H1 (cell line): Measurements from ENCODE around the gene DNER. TPM values are rescaled to one million over a fixed set of nuclear protein-coding genes. Genes with fewer than 3 reads are reported as not detected.

ENCODE experiments used
- CTCF ChIA-PET: fragments of 300-600 bp; sonication (Branson Sonifier 250); formaldehyde crosslinking; loops from one replicate; lab custom pipeline; 2021; ENCODE audit not compliant: partially characterized antibody; lab: Charles Lee
- POLR2A ChIA-PET: fragments of 300-600 bp; sonication (Branson Sonifier 250); formaldehyde crosslinking; loops from one replicate; lab custom pipeline; 2021; ENCODE audit warnings: inconsistent platforms; ENCODE audit not compliant: partially characterized antibody; lab: Charles Lee
- DNase-seq, 2 experiments: peaks; one replicate each; pipeline versions ENCODE4 v3.0.0 to v3.0.0-alpha.2; 2010 to 2022; ENCODE audit warnings: low spot score in 2 of 2, low read depth in 1 of 2, mixed read lengths in 1 of 2
- FAIRE-seq: peaks from 2 replicates; lab custom pipeline; 2011; peaks lifted over from hg19 to GRCh38; lab: Jason Lieb, UNC
- H2AFZ ChIP-seq: 2 replicates; pipeline ENCODE4 v1.8.1; 2012; ENCODE audit warnings: low read length, inconsistent platforms
- H2AK5ac ChIP-seq: 2 replicates; pipeline ENCODE4 v1.6.1; 2013; ENCODE audit warnings: low read depth, low read length
- H2BK120ac ChIP-seq: replicated peaks from 2 replicates; pipeline ENCODE3; 2013; ENCODE audit warnings: low read depth, low read length, inconsistent platforms
- H2BK12ac ChIP-seq: 2 replicates; pipeline ENCODE4 v1.6.1; 2013; ENCODE audit warnings: low read depth, low read length
- H2BK15ac ChIP-seq: 2 replicates; pipeline ENCODE4 v1.6.1; 2013; ENCODE audit warnings: low read length
- H2BK20ac ChIP-seq: 2 replicates; pipeline ENCODE4 v1.6.1; 2013; ENCODE audit warnings: low read length
- H2BK5ac ChIP-seq: 2 replicates; pipeline ENCODE4 v1.6.1; 2013; ENCODE audit warnings: low read depth, low read length
- H3K14ac ChIP-seq: 2 replicates; pipeline ENCODE4 v1.6.1; 2013; ENCODE audit warnings: inconsistent platforms; ENCODE audit not compliant: insufficient read length
- H3K18ac ChIP-seq: 2 replicates; pipeline ENCODE4 v1.6.1; 2013; ENCODE audit warnings: low read length; ENCODE audit errors: extremely low read depth
- H3K23ac ChIP-seq: 2 replicates; pipeline ENCODE4 v1.6.1; 2013; ENCODE audit warnings: inconsistent platforms; ENCODE audit not compliant: insufficient read length
- H3K23me2 ChIP-seq: 2 replicates; pipeline ENCODE4 v1.6.1; 2013; ENCODE audit warnings: low read depth, low read length
- H3K27ac ChIP-seq: 2 replicates; pipeline ENCODE4 v1.6.1; 2011; ENCODE audit warnings: low read depth, low read length, inconsistent platforms
- H3K27me3 ChIP-seq, 4 experiments: replicated peaks in 1 of 4; 1 replicate in 1 of 4; 2 replicates in 3 of 4; pipeline versions ENCODE4 v1.6.1 to v1.8.1; 2011 to 2013; ENCODE audit warnings: low read length in 3 of 4, mild to moderate bottlenecking in 3 of 4, inconsistent platforms in 2 of 4, mixed read lengths in 2 of 4, moderate library complexity in 1 of 4; ENCODE audit not compliant: control insufficient read depth in 3 of 4, insufficient read depth in 3 of 4; ENCODE audit errors: extremely low read depth in 1 of 4
- H3K36me3 ChIP-seq, 4 experiments: 2 replicates each; pipeline versions ENCODE4 v1.6.1 to v1.8.1; 2011 to 2013; ENCODE audit warnings: mild to moderate bottlenecking in 4 of 4, low read length in 3 of 4, moderate library complexity in 2 of 4, control low read depth in 1 of 4, inconsistent platforms in 1 of 4; ENCODE audit not compliant: insufficient read depth in 4 of 4, control insufficient read depth in 2 of 4
- H3K4ac ChIP-seq: replicated peaks from 2 replicates; pipeline ENCODE3; 2013; ENCODE audit warnings: low read length, low read depth, mixed read lengths, inconsistent platforms; ENCODE audit not compliant: insufficient read length
- H3K4me1 ChIP-seq, 4 experiments: replicated peaks in 1 of 4; 1 replicate in 1 of 4; 2 replicates in 3 of 4; pipeline versions ENCODE4 v1.6.1 to v1.8.1; 2011 to 2013; ENCODE audit warnings: low read length in 3 of 4, inconsistent platforms in 2 of 4, mixed read lengths in 1 of 4; ENCODE audit not compliant: insufficient read depth in 4 of 4, control insufficient read depth in 3 of 4
- H3K4me2 ChIP-seq, 2 experiments: 2 replicates each; pipeline versions ENCODE4 v1.6.1 to v1.8.1; 2011 to 2013; ENCODE audit warnings: low read depth in 2 of 2, low read length in 2 of 2, control low read depth in 1 of 2, inconsistent platforms in 1 of 2, mild to moderate bottlenecking in 1 of 2; ENCODE audit not compliant: insufficient read depth in 1 of 2
- H3K4me3 ChIP-seq, 4 experiments: fragments of 200-600, 300-600 bp in 1 of 4; sonication (generic), shearing (Covaris generic), sonication (Bioruptor Twin) in 1 of 4; 2 replicates each; pipeline versions ENCODE4 v1.5.1 to v1.8.1; 2011 to 2016; ENCODE audit warnings: low read length in 4 of 4, low read depth in 3 of 4, control low read depth in 2 of 4, inconsistent platforms in 2 of 4, mild to moderate bottlenecking in 2 of 4, mixed read lengths in 1 of 4, moderate library complexity in 1 of 4; ENCODE audit not compliant: insufficient read depth in 2 of 4; ENCODE audit errors: extremely low read depth in 1 of 4
- H3K56ac ChIP-seq: replicated peaks from 2 replicates; pipeline ENCODE3; 2013; ENCODE audit warnings: low read depth, mild to moderate bottlenecking, mixed read lengths, low read length, inconsistent platforms; ENCODE audit not compliant: insufficient read length
- H3K79me1 ChIP-seq: 2 replicates; pipeline ENCODE4 v1.6.1; 2013; ENCODE audit warnings: low read depth, low read length, control low read depth
- H3K79me2 ChIP-seq, 2 experiments: 2 replicates each; pipeline versions ENCODE4 v1.6.1 to v1.8.1; 2012 to 2013; ENCODE audit warnings: low read length in 2 of 2, mild to moderate bottlenecking in 2 of 2, inconsistent platforms in 1 of 2; ENCODE audit not compliant: insufficient read depth in 2 of 2, control insufficient read depth in 1 of 2
- H3K9ac ChIP-seq, 4 experiments: replicated peaks in 1 of 4; 1 replicate in 1 of 4; 2 replicates in 3 of 4; pipeline versions ENCODE4 v1.6.1 to v1.8.1; 2011 to 2013; ENCODE audit warnings: low read depth in 3 of 4, low read length in 3 of 4, control low read depth in 2 of 4, mild to moderate bottlenecking in 2 of 4, moderate library complexity in 2 of 4, inconsistent platforms in 1 of 4; ENCODE audit errors: extremely low read depth in 1 of 4
- H3K9me3 ChIP-seq, 2 experiments: 2 replicates each; pipeline versions ENCODE4 v1.6.1 to v1.8.1; 2012 to 2013; ENCODE audit warnings: mild to moderate bottlenecking in 2 of 2, moderate library complexity in 2 of 2, control low read depth in 1 of 2, inconsistent platforms in 1 of 2, low read depth in 1 of 2, low read length in 1 of 2, mixed read lengths in 1 of 2; ENCODE audit not compliant: insufficient read depth in 2 of 2
- H4K20me1 ChIP-seq, 2 experiments: replicated peaks in 1 of 2; 2 replicates each; pipeline versions ENCODE3 to v1.8.1; 2011 to 2013; ENCODE audit warnings: inconsistent platforms in 2 of 2, low read length in 2 of 2, mild to moderate bottlenecking in 1 of 2; ENCODE audit not compliant: insufficient read depth in 2 of 2, control insufficient read depth in 1 of 2
- H4K5ac ChIP-seq: 2 replicates; pipeline ENCODE4 v1.6.1; 2013; ENCODE audit warnings: low read length, low read depth, mixed read lengths, inconsistent platforms; ENCODE audit not compliant: insufficient read length
- H4K8ac ChIP-seq: 2 replicates; pipeline ENCODE4 v1.8.0; 2013; ENCODE audit warnings: mild to moderate bottlenecking, moderate library complexity, low read length, inconsistent platforms; ENCODE audit not compliant: insufficient read depth; ENCODE audit errors: extremely low read depth
- H4K91ac ChIP-seq: replicated peaks from 2 replicates; pipeline ENCODE3; 2013; ENCODE audit warnings: low read length, mixed read lengths, inconsistent platforms; ENCODE audit not compliant: insufficient read length
- EZH2 ChIP-seq: fragments of 200-600 bp; sonication (generic); IDR thresholded peaks from 2 replicates; pipeline ENCODE4 v1.7.1; 2012; ENCODE audit warnings: low read depth, mild to moderate bottlenecking, moderate library complexity, low read length, inconsistent platforms; ENCODE audit not compliant: severe bottlenecking
- HDAC6 ChIP-seq: IDR thresholded peaks from one replicate; pipeline ENCODE4 v1.7.1; 2012; ENCODE audit warnings: low read depth, mild to moderate bottlenecking, inconsistent platforms, low read length, moderate library complexity
- SIRT6 ChIP-seq: IDR thresholded peaks from one replicate; pipeline ENCODE4 v1.7.1; 2012; ENCODE audit warnings: low read length, inconsistent platforms
- WGBS, 2 experiments: shearing (Covaris generic) in 1 of 2; methylation state at CpG; one replicate each; pipeline versions ENCODE4 v1.1.6 to v1.1.7; 2013 to 2015; ENCODE audit warnings: low lambda C conversion rate in 2 of 2, mixed read lengths in 2 of 2, inconsistent platforms in 1 of 2, low coverage in 1 of 2, missing lambda C conversion rate in 1 of 2; ENCODE audit not compliant: insufficient replicate concordance in 2 of 2, insufficient coverage in 1 of 2, insufficient read length in 1 of 2; ENCODE audit errors: extremely low coverage in 1 of 2, missing lambda C conversion rate in 1 of 2; 5-methylcytosine and 5-hydroxymethylcytosine counted together
- polyA plus RNA-seq, 7 experiments: library from polyadenylated mRNA; depleted of rRNA in 3 of 7; stranded (reverse) in 5 of 7; unstranded in 2 of 7; fragments of >200 nt in 5 of 7; fragments of 200-250 nt in 2 of 7; gene quantifications; 1 replicate in 5 of 7; 2 replicates in 1 of 7; 4 replicates in 1 of 7; pipeline versions ENCODE4 v1.2.1 to v1.2.3, GENCODE V29; 2011 to 2013; ENCODE audit warnings: missing spikeins in 2 of 7, mixed read lengths in 2 of 7
- total RNA-seq: library from RNA; stranded (reverse); fragmentation: NEBNext Ultra II Directional; extraction: Animal tissue kit (Norgen Biotek cat#: 25700); gene quantifications from 2 replicates; pipeline ENCODE4 v1.2.1, GENCODE V29; 2021
- TF ChIP-seq, protein P1 (sequence below): IDR thresholded peaks from 2 replicates; pipeline ENCODE4 v1.6.1; 2012; ENCODE audit warnings: low read length, inconsistent platforms

The DNER gene
- total and polyA plus RNA-seq, 2 of the 8 experiments (the other 6 are each of a cell fraction or from before 2014, with no cell fraction given), result 6.8 to 16.3 TPM

DNA sequence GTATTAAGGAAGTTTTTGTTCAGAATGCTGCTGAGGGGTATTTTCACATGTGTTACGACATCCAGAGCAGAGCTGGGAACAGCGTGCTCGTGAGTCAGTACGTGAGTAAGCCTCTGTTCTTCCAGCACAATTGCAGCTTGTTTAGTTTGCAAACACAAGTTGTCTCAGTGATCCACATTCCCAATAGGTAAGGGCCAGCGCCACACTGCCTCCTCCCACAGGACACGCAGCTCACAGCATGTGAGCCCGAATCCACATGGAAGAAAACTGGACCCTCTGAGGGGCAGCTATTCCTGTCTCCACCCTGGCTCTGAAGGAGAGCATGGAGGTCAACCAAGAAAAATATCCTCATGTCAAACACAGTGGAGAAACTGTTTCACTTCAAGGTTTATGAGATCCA is 269.3 kb downstream of the DNER start:
- H3K79me1 ChIP-seq, result no peaks in the 10 kb centered on the region
- no peak overlapping the region for H2BK15ac ChIP-seq
- H3K79me2 ChIP-seq, result no peaks in the 10 kb centered on the region
- no peak overlapping the region for H2BK20ac ChIP-seq
- no peak overlapping the region for H2BK120ac ChIP-seq
- no peaks in the 10 kb centered on the region for H3K36me3 ChIP-seq
- no peaks in the 10 kb centered on the region for H3K9me3 ChIP-seq
- CTCF ChIA-PET, result interaction anchor here (1.4 to 2.1 kb wide), 3 partner anchors 23 to 139 kb away, joined by 3 to 6 read pairs (median 5); no protein-coding TSS in a partner anchor
- TF ChIP-seq HDAC6, result no peak
- TF ChIP-seq, protein P1, sequence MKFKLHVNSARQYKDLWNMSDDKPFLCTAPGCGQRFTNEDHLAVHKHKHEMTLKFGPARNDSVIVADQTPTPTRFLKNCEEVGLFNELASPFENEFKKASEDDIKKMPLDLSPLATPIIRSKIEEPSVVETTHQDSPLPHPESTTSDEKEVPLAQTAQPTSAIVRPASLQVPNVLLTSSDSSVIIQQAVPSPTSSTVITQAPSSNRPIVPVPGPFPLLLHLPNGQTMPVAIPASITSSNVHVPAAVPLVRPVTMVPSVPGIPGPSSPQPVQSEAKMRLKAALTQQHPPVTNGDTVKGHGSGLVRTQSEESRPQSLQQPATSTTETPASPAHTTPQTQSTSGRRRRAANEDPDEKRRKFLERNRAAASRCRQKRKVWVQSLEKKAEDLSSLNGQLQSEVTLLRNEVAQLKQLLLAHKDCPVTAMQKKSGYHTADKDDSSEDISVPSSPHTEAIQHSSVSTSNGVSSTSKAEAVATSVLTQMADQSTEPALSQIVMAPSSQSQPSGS, result no peak
- no peak for TF ChIP-seq SIRT6
- no peak for TF ChIP-seq EZH2
- H3K14ac ChIP-seq, result no peak overlapping the region
- no peak overlapping the region for H4K91ac ChIP-seq
- WGBS, 2 experiments, result 96% methylated on average over 7 of the region's 7 CpGs; no CpG with 5 or more reads in 1 of the 2 experiments
- 0 out of 2 replicates have a peak overlapping the region, but pooled peaks have one; percentile 11 for H2AFZ ChIP-seq
- FAIRE-seq (no peak), DNase-seq (peak in 1 of 2 experiments; percentile 13)
- H3K4me3 ChIP-seq, result no peak overlapping the region
- H3K23ac ChIP-seq, result no peak overlapping the region
- no peak overlapping the region for H4K5ac ChIP-seq
- H3K23me2 ChIP-seq, result no peaks in the 10 kb centered on the region
- no peaks in the 10 kb centered on the region for H3K27me3 ChIP-seq
- H3K18ac ChIP-seq, result no peak overlapping the region
- H3K4ac ChIP-seq, result no peak overlapping the region
- peak overlapping the region; percentile 83; the same call in 1 of the 2 replicates for H4K8ac ChIP-seq
- H3K4me2 ChIP-seq, result no peak overlapping the region
- H2AK5ac ChIP-seq, result no peak overlapping the region
- H3K4me1 ChIP-seq, result no peaks in the 10 kb centered on the region
- POLR2A ChIA-PET, result no interaction called here
- no peak overlapping the region for H3K56ac ChIP-seq
- H3K27ac ChIP-seq, result no peak overlapping the region
- no peak overlapping the region for H2BK12ac ChIP-seq
- H4K20me1 ChIP-seq, result no peaks in the 10 kb centered on the region
- H3K9ac ChIP-seq, result no peak overlapping the region
- H2BK5ac ChIP-seq, result 0 out of 2 replicates have a peak overlapping the region, but pooled peaks have one; percentile 73
